Gastroesophageal sphincter (tissue), 3 donors: ENCODE results near the gene C1GALT1.

Experiments used
- CTCF ChIP-seq, 4 experiments: fragments of 200-600 bp in 2 of 4; fragments of 450-650 bp in 2 of 4; sonication (generic) in 1 of 4; IDR thresholded peaks; one replicate each; pipeline ENCODE4 v1.5.1; 2017 to 2019; ENCODE audit warnings: antibody characterized with exemption in 4 of 4, mild to moderate bottlenecking in 2 of 4, moderate library complexity in 2 of 4
- POLR2AphosphoS5 ChIP-seq: sonication (generic); formaldehyde crosslinking; IDR thresholded peaks from one replicate; pipeline ENCODE4 v1.6.1; 2017; ENCODE audit warnings: antibody characterized with exemption

- no peak for TF ChIP-seq CTCF (IDR thresholded peaks at IDR 0.05)
- TF ChIP-seq POLR2AphosphoS5 = no peak
These were observed 93.8 kb downstream of the C1GALT1 start for GRCh38 chr7:7276161-7276560.
